GM12874 (cell line): ENCODE data around the gene FBXL13.

Experiments used
- CTCF ChIP-seq: IDR thresholded peaks from 2 replicates; pipeline ENCODE4 v1.5.1; 2011; ENCODE audit warnings: low read depth, mild to moderate bottlenecking, control low read depth, low read length, moderate library complexity; ENCODE audit not compliant: insufficient read depth

Gene FBXL13

GRCh38 chr7:102944241-102944640 lies 130.4 kb downstream of the FBXL13 start:
- no peak for TF ChIP-seq CTCF

- TF ChIP-seq CTCF: no peak
These were observed 131.0 kb downstream of the FBXL13 start for GRCh38 chr7:102943423-102944169.

GRCh38 chr7:102942868-102943267 lies 131.7 kb downstream of the FBXL13 start:
- no peak for TF ChIP-seq CTCF

- TF ChIP-seq CTCF: no peak
These were observed 132.3 kb downstream of the FBXL13 start for GRCh38 chr7:102942181-102942866.

- TF ChIP-seq CTCF: no peak
These were observed 135.9 kb downstream of the FBXL13 start for GRCh38 chr7:102938679-102939078.

GRCh38 chr7:102935450-102936115 lies 139.0 kb downstream of the FBXL13 start:
- no peak for TF ChIP-seq CTCF

- no peak for TF ChIP-seq CTCF
These were observed 139.9 kb downstream of the FBXL13 start for GRCh38 chr7:102934701-102935100.
